Keratinocyte (primary cell): ENCODE data around the gene HP1BP3. TPM values are rescaled to one million over a fixed set of nuclear protein-coding genes. Genes with fewer than 3 reads are reported as not detected.
"Not testable (repeated sequence)": the region's sequence is repeated elsewhere in the genome, so short reads cannot be mapped to it uniquely, and the experiment has no call there.

Experiments used
- DNase-seq: peaks from one replicate; pipeline ENCODE4 v3.0.0-alpha.2; 2011; ENCODE audit warnings: low read depth, missing footprints, low spot score
- FAIRE-seq: peaks from 2 replicates; lab custom pipeline; 2011; peaks lifted over from hg19 to GRCh38; lab: Jason Lieb, UNC
- H2AFZ ChIP-seq: 2 replicates; pipeline ENCODE4 v1.6.0; 2012; ENCODE audit warnings: low read length, control low read depth, inconsistent platforms; ENCODE audit not compliant: control insufficient read depth
- H3K27ac ChIP-seq: 2 replicates; pipeline ENCODE4 v1.5.1; 2011; ENCODE audit warnings: low read length; ENCODE audit not compliant: control insufficient read depth, insufficient read depth
- H3K27me3 ChIP-seq: 3 replicates; pipeline ENCODE4 v1.6.0; 2011; ENCODE audit warnings: low read length; ENCODE audit not compliant: control insufficient read depth, insufficient read depth; ENCODE audit errors: extremely low read depth
- H3K36me3 ChIP-seq, 2 experiments: 2 replicates in 1 of 2; 3 replicates in 1 of 2; pipeline ENCODE4 v1.5.1; 2011; ENCODE audit warnings: low read length in 2 of 2, mild to moderate bottlenecking in 1 of 2; ENCODE audit not compliant: control insufficient read depth in 2 of 2, insufficient read depth in 2 of 2; ENCODE audit errors: extremely low read depth in 1 of 2
- H3K4me1 ChIP-seq: 3 replicates; pipeline ENCODE4 v1.5.1; 2011; ENCODE audit warnings: low read length; ENCODE audit not compliant: control insufficient read depth, insufficient read depth; ENCODE audit errors: extremely low read depth
- H3K4me2 ChIP-seq: 3 replicates; pipeline ENCODE4 v1.6.0; 2011; ENCODE audit warnings: low read depth, low read length; ENCODE audit not compliant: control insufficient read depth, insufficient read depth; ENCODE audit errors: extremely low read depth
- H3K4me3 ChIP-seq, 3 experiments: fragments of 200-600 bp in 1 of 3; sonication (generic) in 1 of 3; 2 replicates in 2 of 3; 3 replicates in 1 of 3; pipeline ENCODE4 v1.5.1; 2011 to 2016; ENCODE audit warnings: low read length in 3 of 3, mild to moderate bottlenecking in 3 of 3, control low read depth in 2 of 3, inconsistent platforms in 1 of 3, low read depth in 1 of 3, mixed read lengths in 1 of 3, mixed run types in 1 of 3, moderate library complexity in 1 of 3; ENCODE audit not compliant: control insufficient read depth in 2 of 3, insufficient read depth in 2 of 3; ENCODE audit errors: extremely low read depth in 1 of 3
- H3K79me2 ChIP-seq: 2 replicates; pipeline ENCODE4 v1.6.0; 2012; ENCODE audit warnings: low read length; ENCODE audit not compliant: control insufficient read depth, insufficient read depth
- H3K9ac ChIP-seq: 3 replicates; pipeline ENCODE4 v1.6.0; 2011; ENCODE audit warnings: low read length; ENCODE audit not compliant: control insufficient read depth, insufficient read depth; ENCODE audit errors: extremely low read depth
- H3K9me1 ChIP-seq: 3 replicates; pipeline ENCODE4 v1.6.0; 2011; ENCODE audit warnings: low read length; ENCODE audit not compliant: control insufficient read depth, insufficient read depth; ENCODE audit errors: extremely low read depth
- H3K9me3 ChIP-seq: 2 replicates; pipeline ENCODE4 v1.5.1; 2012; ENCODE audit warnings: low read depth, low read length; ENCODE audit not compliant: control insufficient read depth
- H4K20me1 ChIP-seq: 3 replicates; pipeline ENCODE4 v1.6.0; 2011; ENCODE audit warnings: low read length; ENCODE audit not compliant: control insufficient read depth, insufficient read depth; ENCODE audit errors: extremely low read depth
- EZH2 ChIP-seq: IDR thresholded peaks from one replicate; pipeline ENCODE4 v1.6.1; 2012; ENCODE audit warnings: inconsistent platforms, mild to moderate bottlenecking, low read length, moderate library complexity
- dilution Hi-C: fragments of 300-500 bp; cut with MboI; formaldehyde crosslinking; loops from one replicate; pipeline ENCODE4 v1.7.0; 2020; ENCODE audit warnings: low sequenced_read_pairs; ENCODE audit not compliant: extremely low pct_ligation_motif_present
- polyA plus RNA-seq, 5 experiments: library from polyadenylated mRNA; depleted of rRNA in 3 of 5; stranded (reverse) in 3 of 5; stranded (forward) in 1 of 5; unstranded in 1 of 5; fragments of >200 nt; gene quantifications; 1 replicate in 1 of 5; 2 replicates in 3 of 5; 3 replicates in 1 of 5; pipeline versions ENCODE4 v1.2.1 to v1.2.3, GENCODE V29; 2011 to 2012; ENCODE audit warnings: missing spikeins in 2 of 5, low read depth in 1 of 5, low replicate concordance in 1 of 5
- TF ChIP-seq, protein P1 (sequence below), 3 experiments: IDR thresholded peaks in 1 of 3; conservative IDR thresholded peaks in 1 of 3; optimal IDR thresholded peaks in 1 of 3; 2 replicates in 2 of 3; 3 replicates in 1 of 3; pipeline versions ENCODE3 to v1.5.1; 2011; ENCODE audit warnings: low read length in 3 of 3, mild to moderate bottlenecking in 3 of 3, moderate library complexity in 2 of 3, control low read depth in 1 of 3, inconsistent platforms in 1 of 3; ENCODE audit not compliant: insufficient read depth in 2 of 3; ENCODE audit errors: extremely low read depth in 1 of 3

HP1BP3 gene
- polyA plus RNA-seq, 1 donor (not counting 4 experiments of a cell fraction or from before 2014, with no cell fraction given): 148 TPM

DNA sequence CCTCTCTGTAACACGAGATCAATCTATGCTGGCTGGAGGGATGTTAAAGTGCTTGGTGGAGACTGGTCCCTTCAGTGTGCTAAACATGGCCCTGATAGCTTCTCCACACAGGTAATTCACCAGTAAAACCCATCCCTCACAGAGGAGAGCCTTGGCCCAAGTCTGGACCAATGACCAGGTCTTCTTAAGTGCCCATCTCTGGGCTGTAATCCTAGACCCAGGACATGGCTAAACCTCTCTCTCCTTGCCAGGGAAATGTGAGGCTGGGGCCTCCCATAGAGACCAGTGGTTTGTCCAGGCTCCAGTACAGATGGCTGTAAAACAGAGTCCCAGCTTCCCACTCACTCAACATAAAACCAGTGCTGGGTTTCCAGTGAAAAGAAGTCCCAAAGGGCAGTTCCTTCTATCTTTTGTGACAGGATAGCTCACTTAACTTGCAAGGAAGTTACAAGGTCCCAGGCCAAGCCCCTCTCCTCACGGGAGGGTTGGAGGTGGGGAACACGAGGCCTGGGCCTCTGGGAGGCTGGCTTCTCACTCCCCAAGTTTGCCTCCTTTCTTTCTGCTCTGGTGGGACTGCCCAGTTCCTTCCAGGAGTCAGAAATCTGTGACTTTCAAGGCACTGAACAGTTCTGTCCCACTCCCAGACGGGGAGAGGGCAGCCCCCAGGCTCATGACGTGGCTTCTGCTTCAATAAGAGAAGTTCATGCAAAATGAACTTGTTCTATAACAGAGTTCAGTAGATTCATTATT lies 67.1 kb downstream of the HP1BP3 start:
- no peak overlapping the region for H3K4me2 ChIP-seq
- no peak for DNase-seq
- H3K36me3 ChIP-seq: peaks cover 38 to 47% of the 10 kb centered on the region in 2 experiments
- H3K4me3 ChIP-seq: no peak overlapping the region
- no peak for FAIRE-seq
- peaks cover 7% of the 10 kb centered on the region for H3K4me1 ChIP-seq
- peaks cover 7% of the 10 kb centered on the region for H3K9me1 ChIP-seq
- no peak overlapping the region for H3K27ac ChIP-seq
- no peak overlapping the region for H2AFZ ChIP-seq
- no peak for TF ChIP-seq EZH2
- TF ChIP-seq, protein P1, sequence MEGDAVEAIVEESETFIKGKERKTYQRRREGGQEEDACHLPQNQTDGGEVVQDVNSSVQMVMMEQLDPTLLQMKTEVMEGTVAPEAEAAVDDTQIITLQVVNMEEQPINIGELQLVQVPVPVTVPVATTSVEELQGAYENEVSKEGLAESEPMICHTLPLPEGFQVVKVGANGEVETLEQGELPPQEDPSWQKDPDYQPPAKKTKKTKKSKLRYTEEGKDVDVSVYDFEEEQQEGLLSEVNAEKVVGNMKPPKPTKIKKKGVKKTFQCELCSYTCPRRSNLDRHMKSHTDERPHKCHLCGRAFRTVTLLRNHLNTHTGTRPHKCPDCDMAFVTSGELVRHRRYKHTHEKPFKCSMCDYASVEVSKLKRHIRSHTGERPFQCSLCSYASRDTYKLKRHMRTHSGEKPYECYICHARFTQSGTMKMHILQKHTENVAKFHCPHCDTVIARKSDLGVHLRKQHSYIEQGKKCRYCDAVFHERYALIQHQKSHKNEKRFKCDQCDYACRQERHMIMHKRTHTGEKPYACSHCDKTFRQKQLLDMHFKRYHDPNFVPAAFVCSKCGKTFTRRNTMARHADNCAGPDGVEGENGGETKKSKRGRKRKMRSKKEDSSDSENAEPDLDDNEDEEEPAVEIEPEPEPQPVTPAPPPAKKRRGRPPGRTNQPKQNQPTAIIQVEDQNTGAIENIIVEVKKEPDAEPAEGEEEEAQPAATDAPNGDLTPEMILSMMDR (optimal IDR thresholded peaks at IDR 0.05 in 1 of 3, IDR thresholded peaks at IDR 0.05 in 1 of 3, conservative IDR thresholded peaks at IDR 0.05 in 1 of 3; ENCODE audit: extremely low read depth in 1 of 3, insufficient read depth in 2 of 3, low read length in 3 of 3): no peak
- H3K9ac ChIP-seq: no peak overlapping the region
- no peaks in the 10 kb centered on the region for H3K9me3 ChIP-seq
- peaks cover 8% of the 10 kb centered on the region for H3K79me2 ChIP-seq
- peaks cover 11% of the 10 kb centered on the region for H4K20me1 ChIP-seq
- H3K27me3 ChIP-seq: no peaks in the 10 kb centered on the region
- dilution Hi-C loops: no loop called here

DNA sequence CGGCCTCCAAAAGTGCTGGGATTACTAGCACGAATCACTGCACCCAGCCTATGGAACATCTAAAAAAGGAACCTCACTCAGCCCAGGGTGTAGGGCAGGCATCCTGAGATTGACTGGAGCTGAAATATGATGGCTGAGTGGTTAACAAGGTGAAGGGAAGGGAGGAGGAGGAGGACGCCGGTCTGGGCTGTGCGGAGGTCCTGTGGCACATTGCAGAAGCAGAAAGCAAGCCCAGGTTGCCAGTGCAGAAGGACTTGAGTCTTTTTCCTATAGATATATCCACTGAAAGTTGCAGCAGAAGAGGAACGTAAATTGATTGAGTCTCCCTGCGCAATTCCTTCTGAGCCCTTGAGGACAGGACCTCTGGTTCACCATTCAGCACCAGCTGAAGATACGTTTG lies 67.8 kb downstream of the HP1BP3 start:
- Histone ChIP-seq H3K4me1 (no peaks in the 10 kb centered on the region), H3K4me3 (no peak overlapping the region), H2AFZ (no peak overlapping the region), H3K9me3 (no peaks in the 10 kb centered on the region), H3K27me3 (no peaks in the 10 kb centered on the region), H4K20me1 (peaks cover 6% of the 10 kb centered on the region), H3K9ac (no peak overlapping the region), H3K36me3 (peaks cover 38 to 40% of the 10 kb centered on the region in 2 experiments), H3K9me1 (peaks cover 3% of the 10 kb centered on the region), H3K79me2 (peaks cover 1% of the 10 kb centered on the region), H3K4me2 (no peak overlapping the region), H3K27ac (no peak overlapping the region)
- DNase-seq (no peak), FAIRE-seq (no peak)
- dilution Hi-C loops: no loop called here
- no peak for TF ChIP-seq EZH2
- TF ChIP-seq, protein P1 (optimal IDR thresholded peaks at IDR 0.05 in 1 of 3, IDR thresholded peaks at IDR 0.05 in 1 of 3, conservative IDR thresholded peaks at IDR 0.05 in 1 of 3; ENCODE audit: extremely low read depth in 1 of 3, insufficient read depth in 2 of 3, low read length in 3 of 3): no peak

DNA sequence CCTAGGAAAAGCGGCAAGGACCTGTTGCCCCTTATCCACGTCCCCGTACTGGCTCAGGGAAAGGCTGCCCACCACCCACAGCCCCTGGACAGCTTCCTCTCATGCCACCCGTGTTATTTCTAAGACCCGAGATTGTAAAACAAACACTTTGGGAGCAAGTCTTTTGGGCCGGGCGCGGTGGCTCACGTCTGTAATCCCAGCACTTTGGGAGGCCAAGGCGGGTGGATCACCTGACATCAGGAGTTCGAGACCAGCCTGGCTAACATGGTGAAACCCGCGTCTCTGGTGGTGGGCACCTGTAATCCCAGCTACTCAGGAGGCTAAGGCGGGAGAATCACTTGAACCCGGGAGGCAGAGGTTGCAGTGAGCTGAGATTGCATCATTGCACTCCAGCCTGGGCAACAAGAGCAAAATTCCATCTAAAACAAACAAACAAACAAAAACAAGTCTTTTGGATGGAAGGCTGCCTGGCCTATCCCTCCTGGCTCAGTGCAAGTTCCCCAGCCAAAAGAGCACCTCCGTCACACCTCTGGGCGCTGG lies 68.7 kb downstream of the HP1BP3 start:
- H2AFZ ChIP-seq, H3K27ac ChIP-seq, H3K79me2 ChIP-seq, H3K4me1 ChIP-seq, H3K9me1 ChIP-seq, H3K27me3 ChIP-seq, H3K9me3 ChIP-seq, H3K9ac ChIP-seq, FAIRE-seq, H4K20me1 ChIP-seq, dilution Hi-C loops, DNase-seq: not testable (repeated sequence)
- Histone ChIP-seq H3K4me3 (peak overlapping the region in 1 of 3 experiments; percentile 51), H3K36me3 (peaks cover 32% of the 10 kb centered on the region in 2 experiments), H3K4me2 (peak overlapping the region; percentile 59)
